ENCODE measurements around the gene SGMS1.

GRCh38 chr10:50421026-50421719 is 202.6 kb downstream of the SGMS1 start:
- TF ChIP-seq POLR2A (IDR thresholded peaks at IDR 0.05; ENCODE audit: low read length) (no peak), GATA1 (IDR thresholded peaks at IDR 0.05; ENCODE audit: low read depth, low read length) (no peak)
